HUES48 (cell line): ENCODE results near the gene F2RL3.
"Not testable (repeated sequence)": the region's sequence is repeated elsewhere in the genome, so short reads cannot be mapped to it uniquely, and the experiment has no call there.

Experiments
- H3K27ac ChIP-seq: one replicate; pipeline ENCODE4 v1.7.0; 2013; ENCODE audit warnings: low read depth, low read length, inconsistent platforms
- H3K27me3 ChIP-seq: 2 replicates; pipeline ENCODE4 v1.6.1; 2013; ENCODE audit warnings: mild to moderate bottlenecking, low read length; ENCODE audit not compliant: control insufficient read depth, insufficient read depth
- H3K36me3 ChIP-seq: 2 replicates; pipeline ENCODE4 v1.6.1; 2013; ENCODE audit warnings: low read length; ENCODE audit not compliant: control insufficient read depth, insufficient read depth
- H3K4me1 ChIP-seq: 2 replicates; pipeline ENCODE4 v1.6.1; 2013; ENCODE audit warnings: mild to moderate bottlenecking, low read length; ENCODE audit not compliant: control insufficient read depth, insufficient read depth
- H3K4me3 ChIP-seq: 2 replicates; pipeline ENCODE4 v1.5.1; 2013; ENCODE audit warnings: mild to moderate bottlenecking, low read depth, low read length
- H3K9ac ChIP-seq: 2 replicates; pipeline ENCODE4 v1.6.1; 2013; ENCODE audit warnings: mild to moderate bottlenecking, low read depth, low read length, moderate library complexity
- H3K9me3 ChIP-seq: 2 replicates; pipeline ENCODE4 v1.6.1; 2013; ENCODE audit warnings: low read length; ENCODE audit not compliant: control insufficient read depth, insufficient read depth

F2RL3 gene

DNA sequence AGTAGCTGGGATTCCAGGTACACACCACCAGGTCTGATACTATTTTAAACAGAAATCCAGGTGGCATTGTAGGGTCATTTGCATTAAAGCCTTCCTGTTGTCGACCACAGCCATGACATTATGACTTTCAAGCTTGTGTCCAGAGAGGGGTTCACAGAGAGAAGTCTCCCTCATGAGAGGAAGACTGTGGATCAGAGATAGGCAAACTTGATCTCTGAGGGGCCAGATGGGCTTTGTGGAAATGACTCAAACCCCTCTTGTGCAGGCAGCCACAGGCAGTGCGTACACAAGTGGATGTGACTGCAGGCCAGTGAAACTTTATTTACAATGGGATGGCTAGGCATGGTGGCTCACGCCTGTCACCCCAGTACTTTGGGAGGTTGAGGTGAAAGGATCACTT lies 27.8 kb upstream of the F2RL3 start:
- Histone ChIP-seq H3K27ac (no peak overlapping the region), H3K9ac (no peak overlapping the region), H3K36me3 (peaks cover 45% of the 10 kb centered on the region), H3K4me3 (no peak overlapping the region), H3K4me1 (no peaks in the 10 kb centered on the region), H3K27me3 (no peaks in the 10 kb centered on the region), H3K9me3 (no peaks in the 10 kb centered on the region)

DNA sequence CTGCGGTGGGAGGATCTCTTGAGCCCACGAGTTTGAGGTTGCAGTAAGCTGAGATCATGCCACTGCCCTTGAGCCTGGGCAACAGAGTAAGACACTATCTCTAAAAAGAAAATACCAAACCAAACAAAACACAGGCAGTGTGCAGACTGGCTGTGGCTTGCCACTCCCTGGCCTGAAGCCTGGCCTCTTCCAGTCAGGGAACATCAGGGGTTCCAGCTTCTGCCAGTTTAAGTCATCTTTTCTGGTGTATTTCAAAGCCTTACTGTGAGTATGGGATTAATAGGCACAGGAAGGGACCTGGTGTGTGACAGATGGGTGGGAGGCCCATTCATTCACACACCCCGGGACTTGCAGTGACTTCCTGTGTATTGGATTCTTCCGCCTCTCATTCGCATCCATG lies 27.0 kb upstream of the F2RL3 start:
- no peak overlapping the region for H3K4me3 ChIP-seq
- H3K9me3 ChIP-seq: no peaks in the 10 kb centered on the region
- H3K4me1 ChIP-seq: no peaks in the 10 kb centered on the region
- H3K36me3 ChIP-seq: peaks cover 50% of the 10 kb centered on the region
- no peak overlapping the region for H3K9ac ChIP-seq
- H3K27me3 ChIP-seq: no peaks in the 10 kb centered on the region
- H3K27ac ChIP-seq: no peak overlapping the region

DNA sequence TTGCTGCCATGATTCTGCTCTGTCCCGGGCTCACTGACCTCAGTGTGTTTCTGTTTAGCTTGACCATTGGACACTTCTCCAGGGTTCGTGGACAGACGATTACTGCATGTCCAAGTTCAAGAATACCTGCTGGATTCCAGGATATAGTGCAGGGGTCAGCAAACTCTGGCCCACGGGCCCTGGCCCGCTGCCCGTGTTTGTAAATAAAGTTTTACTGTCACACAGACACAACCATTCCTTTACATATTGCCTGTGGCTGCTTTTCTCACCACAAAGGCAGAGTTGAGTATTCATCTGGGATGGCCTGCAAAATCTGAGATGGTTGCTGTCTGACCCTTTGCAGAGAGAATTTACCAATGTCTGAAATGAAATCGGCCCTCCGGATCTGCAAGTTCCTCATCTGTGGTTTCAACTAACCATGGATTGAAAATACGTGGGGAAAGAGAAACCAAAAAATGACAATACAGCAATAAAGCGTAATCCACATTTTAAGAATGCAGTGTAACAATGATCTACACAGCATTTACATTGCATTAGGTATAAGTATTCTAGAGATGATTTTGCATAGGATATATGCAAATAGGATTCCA lies 25.9 kb upstream of the F2RL3 start:
- no peaks in the 10 kb centered on the region for H3K4me1 ChIP-seq
- peaks cover 61% of the 10 kb centered on the region for H3K36me3 ChIP-seq
- H3K4me3 ChIP-seq: no peak overlapping the region

DNA sequence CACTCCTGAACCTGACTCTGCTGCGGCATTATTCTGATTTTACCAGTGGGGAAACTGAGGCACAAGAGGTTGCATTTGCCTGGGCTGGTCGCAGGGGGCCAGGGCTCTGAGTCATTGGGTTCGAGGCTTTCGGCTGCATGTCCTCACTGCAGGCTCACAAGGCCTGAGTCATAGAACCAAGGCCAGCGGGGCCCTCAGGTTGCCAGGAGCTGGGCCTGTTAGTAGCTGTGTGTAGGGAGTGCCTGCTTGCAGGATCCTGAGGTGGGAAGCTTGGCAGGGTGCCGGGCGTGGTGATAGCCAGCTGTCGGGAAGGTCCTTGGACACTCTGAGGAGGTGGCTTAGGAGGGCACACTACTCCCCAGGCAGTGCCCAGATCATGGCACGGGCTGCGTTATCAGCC lies 21.6 kb upstream of the F2RL3 start:
- Histone ChIP-seq H3K27me3 (no peaks in the 10 kb centered on the region), H3K4me1 (no peaks in the 10 kb centered on the region), H3K27ac (no peak overlapping the region), H3K9ac (no peak overlapping the region), H3K9me3 (no peaks in the 10 kb centered on the region), H3K36me3 (peaks cover 96% of the 10 kb centered on the region), H3K4me3 (no peak overlapping the region)

More for the DNA sequence above, 25.9 kb upstream of the F2RL3 start:
- no peaks in the 10 kb centered on the region for H3K27me3 ChIP-seq
- no peaks in the 10 kb centered on the region for H3K9me3 ChIP-seq
- no peak overlapping the region for H3K9ac ChIP-seq
- no peak overlapping the region for H3K27ac ChIP-seq

DNA sequence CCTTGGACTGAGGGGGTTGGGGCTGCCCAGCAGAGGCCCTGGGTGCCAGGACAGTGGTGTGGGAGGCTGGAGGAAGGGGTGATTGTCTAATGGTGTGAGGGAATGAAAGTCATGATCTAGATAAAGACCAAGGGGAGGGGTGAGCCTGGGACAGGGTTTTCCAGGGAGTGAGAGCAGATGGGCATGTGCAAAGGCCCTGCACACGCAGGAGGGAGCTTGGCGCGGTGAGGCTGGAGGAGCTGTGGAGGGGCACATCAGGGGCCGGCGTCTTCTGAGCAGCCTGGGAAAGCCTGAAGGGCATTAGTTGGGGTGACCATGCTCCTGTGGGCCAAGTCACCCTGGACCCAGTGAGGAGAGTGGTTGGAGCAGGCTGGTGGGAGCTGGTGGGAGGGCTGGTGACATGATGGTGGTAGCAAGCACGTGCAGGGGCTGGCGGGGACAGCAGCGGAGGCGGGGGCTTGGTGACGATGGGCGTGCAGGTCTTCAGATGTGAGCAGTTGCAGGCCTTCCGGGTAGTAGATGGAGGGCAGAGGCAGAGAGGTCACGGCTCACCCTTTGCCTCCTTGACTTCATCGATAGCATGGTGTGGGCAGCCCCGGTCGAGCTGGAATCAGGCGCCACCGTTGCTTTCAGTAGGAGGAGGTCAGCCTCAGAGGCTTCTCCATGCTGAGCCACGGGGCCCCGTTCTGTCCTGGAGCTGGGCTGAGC lies 20.2 kb upstream of the F2RL3 start:
- Histone ChIP-seq H3K4me3 (no peak overlapping the region), H3K27me3 (no peaks in the 10 kb centered on the region), H3K36me3 (peaks cover 93% of the 10 kb centered on the region), H3K27ac (no peak overlapping the region), H3K9me3 (no peaks in the 10 kb centered on the region), H3K4me1 (no peaks in the 10 kb centered on the region), H3K9ac (no peak overlapping the region)

DNA sequence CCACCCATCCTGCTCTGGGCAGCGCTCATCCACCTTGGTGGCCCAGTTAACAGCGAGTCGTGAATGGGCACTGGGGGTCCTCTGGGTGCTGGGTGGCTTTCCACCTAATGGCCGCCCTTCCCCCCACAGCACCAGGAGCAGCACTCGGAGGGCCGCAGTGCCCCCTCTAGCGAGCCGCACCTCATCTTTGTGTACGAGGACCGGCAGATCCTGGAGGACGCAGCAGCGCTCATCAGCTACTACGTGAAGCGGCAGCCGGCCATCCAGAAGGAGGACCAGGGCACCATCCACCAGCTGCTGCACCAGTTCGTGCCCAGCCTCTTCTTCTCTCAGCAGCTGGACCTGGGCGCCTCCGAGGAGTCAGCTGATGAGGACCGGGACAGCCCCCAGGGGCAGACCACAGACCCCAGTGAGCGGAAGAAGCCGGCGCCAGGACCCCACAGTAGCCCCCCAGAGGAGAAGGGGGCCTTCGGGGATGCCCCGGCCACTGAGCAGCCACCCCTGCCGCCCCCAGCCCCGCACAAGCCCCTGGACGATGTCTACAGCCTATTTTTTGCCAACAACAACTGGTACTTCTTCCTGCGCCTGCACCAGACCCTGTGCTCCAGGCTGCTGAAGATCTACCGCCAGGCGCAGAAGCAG lies 19.3 kb upstream of the F2RL3 start:
- H3K36me3 ChIP-seq: peaks cover 89% of the 10 kb centered on the region
- H3K27ac ChIP-seq: no peak overlapping the region
- no peaks in the 10 kb centered on the region for H3K27me3 ChIP-seq
- no peaks in the 10 kb centered on the region for H3K4me1 ChIP-seq
- H3K9me3 ChIP-seq: no peaks in the 10 kb centered on the region
- no peak overlapping the region for H3K9ac ChIP-seq
- H3K4me3 ChIP-seq: no peak overlapping the region

DNA sequence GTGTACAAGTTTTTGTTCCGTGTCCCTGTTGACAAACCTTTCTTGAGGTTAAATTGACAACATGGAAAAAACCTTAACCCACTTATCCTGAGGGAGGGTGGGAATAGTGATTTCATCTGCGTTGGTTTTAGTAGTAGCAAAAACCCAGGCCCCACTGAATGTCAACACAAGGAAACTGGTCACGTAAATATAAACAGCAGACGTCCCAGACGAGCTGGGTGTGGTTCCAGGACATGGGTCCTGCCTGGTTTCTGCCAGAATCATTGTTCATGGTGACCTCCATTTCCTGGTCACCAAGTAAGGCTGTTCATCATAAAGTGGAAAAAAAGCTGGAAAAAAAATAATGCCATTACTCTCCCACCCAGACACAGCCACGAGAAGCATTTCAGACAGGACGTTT lies 16.9 kb upstream of the F2RL3 start:
- H3K9me3 ChIP-seq: no peaks in the 10 kb centered on the region
- no peak overlapping the region for H3K4me3 ChIP-seq
- H3K27me3 ChIP-seq: no peaks in the 10 kb centered on the region
- H3K27ac ChIP-seq: no peak overlapping the region
- H3K9ac ChIP-seq: no peak overlapping the region
- H3K4me1 ChIP-seq: no peaks in the 10 kb centered on the region
- peaks cover 79% of the 10 kb centered on the region for H3K36me3 ChIP-seq

DNA sequence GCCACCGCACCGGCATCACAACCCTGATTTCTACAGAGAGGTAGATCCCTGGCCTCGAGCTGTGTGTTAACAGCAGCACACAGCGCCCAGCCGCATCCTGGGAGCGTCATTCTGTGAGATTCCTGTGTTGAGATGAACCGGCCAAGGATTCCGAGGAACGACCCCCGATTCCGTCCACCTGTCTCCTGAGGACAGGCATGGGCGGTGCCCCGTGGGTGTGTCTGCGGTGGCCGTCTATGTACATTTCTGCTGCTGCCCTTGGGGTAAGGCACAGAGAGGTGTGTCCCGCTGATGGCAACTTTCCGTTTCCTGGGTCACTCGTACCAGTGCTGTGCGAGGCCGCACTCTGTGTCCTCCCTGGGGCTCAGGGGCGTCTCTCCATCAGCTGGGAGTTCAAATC lies 16.1 kb upstream of the F2RL3 start:
- H3K4me3 ChIP-seq: no peak overlapping the region
- no peak overlapping the region for H3K27ac ChIP-seq
- H3K36me3 ChIP-seq: peaks cover 79% of the 10 kb centered on the region
- H3K9ac ChIP-seq: no peak overlapping the region
- no peaks in the 10 kb centered on the region for H3K4me1 ChIP-seq
- H3K9me3 ChIP-seq: no peaks in the 10 kb centered on the region
- H3K27me3 ChIP-seq: no peaks in the 10 kb centered on the region

DNA sequence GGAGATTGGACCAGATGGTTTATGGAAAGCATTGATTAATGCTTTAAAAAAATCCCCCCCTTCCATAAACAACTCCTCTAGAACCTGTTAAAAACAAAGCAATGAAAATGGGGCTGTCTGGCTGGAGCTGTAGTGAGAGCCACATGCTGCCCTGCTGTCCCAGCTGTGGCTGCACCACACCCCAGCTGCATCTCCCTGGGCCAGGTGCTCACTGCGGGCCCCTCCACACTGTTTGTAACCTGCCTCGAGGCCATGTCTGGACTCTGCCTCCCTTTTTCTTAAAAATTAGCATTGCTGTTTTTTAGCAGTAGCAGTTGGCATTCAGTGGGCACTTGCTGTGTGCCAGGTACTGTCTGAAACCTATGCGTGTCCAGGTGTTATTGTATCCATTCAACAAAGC lies 15.2 kb upstream of the F2RL3 start:
- Histone ChIP-seq H3K4me1 (no peaks in the 10 kb centered on the region), H3K27me3 (no peaks in the 10 kb centered on the region), H3K36me3 (peaks cover 79% of the 10 kb centered on the region), H3K9me3 (no peaks in the 10 kb centered on the region), H3K9ac (no peak overlapping the region), H3K4me3 (no peak overlapping the region), H3K27ac (no peak overlapping the region)

DNA sequence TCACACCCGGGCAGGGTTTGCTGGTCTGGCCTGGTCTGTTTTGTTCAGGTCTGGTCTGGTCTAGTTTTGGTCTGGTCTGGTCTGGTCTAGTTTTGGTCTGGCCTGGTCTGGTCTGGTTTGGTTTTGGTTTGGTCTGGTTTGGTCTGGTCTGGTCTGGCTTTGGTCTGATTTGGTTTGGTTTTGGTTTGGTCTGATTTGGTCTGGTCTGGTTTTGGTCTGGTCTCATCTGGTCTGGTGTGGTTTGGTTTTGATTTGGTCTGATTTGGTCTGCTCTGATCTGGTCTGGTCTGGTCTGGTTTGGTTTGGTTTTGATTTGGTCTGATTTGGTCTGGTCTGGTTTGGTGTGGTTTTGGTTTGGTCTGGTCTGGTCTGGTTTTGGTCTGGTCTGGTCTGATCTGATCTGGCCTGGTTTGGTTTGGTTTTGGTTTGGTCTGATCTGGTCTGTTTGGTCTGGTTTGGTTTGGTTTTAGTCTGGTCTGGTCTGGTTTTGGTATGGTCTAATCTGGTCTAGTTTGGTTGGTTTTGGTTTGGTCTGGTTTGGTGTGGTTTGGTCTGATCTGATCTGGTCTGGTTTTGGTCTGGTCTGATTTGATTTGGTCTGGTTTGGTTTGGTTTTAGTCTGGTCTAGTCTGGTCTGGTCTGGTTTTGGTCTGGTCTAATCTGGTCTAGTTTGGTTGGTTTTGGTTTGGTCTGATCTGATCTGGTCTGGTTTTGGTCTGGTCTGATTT lies 14.4 kb upstream of the F2RL3 start:
- Histone ChIP-seq H3K27ac (no peak overlapping the region), H3K9me3 (no peaks in the 10 kb centered on the region), H3K27me3 (no peaks in the 10 kb centered on the region), H3K36me3 (peaks cover 79% of the 10 kb centered on the region), H3K4me1 (no peaks in the 10 kb centered on the region), H3K4me3 (no peak overlapping the region), H3K9ac (no peak overlapping the region)

DNA sequence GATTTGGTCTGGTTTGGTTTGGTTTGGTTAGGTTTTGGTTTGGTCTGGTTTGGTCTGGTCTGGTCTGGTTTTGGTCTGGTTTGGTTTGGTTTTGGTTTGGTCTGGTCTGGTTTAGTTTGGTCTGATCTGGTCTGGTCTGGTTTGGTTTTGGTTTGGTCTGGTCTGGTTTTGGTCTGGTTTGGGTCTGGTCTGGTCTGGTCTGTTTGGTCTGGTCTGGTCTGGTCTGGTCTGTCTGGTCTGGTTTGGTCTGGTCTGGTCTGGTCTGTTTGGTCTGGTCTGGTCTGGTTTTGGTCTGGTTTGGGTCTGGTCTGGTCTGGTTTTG lies 13.9 kb upstream of the F2RL3 start:
- H3K4me3 ChIP-seq, H3K27ac ChIP-seq, H3K9ac ChIP-seq, H3K9me3 ChIP-seq, H3K27me3 ChIP-seq, H3K4me1 ChIP-seq: not testable (repeated sequence)
- peaks cover 80% of the 10 kb centered on the region for H3K36me3 ChIP-seq
